GM12874 (cell line): ENCODE results near the gene KRT75.

ENCODE experiments used
- CTCF ChIP-seq: IDR thresholded peaks from 2 replicates; pipeline ENCODE4 v1.5.1; 2011; ENCODE audit warnings: low read depth, mild to moderate bottlenecking, control low read depth, low read length, moderate library complexity; ENCODE audit not compliant: insufficient read depth

The KRT75 gene

GRCh38 chr12:52433501-52434080 lies 580 bp downstream of the KRT75 start:
- TF ChIP-seq CTCF = no peak

GRCh38 chr12:52432559-52433207 lies 1.5 kb downstream of the KRT75 start:
- TF ChIP-seq CTCF = no peak

GRCh38 chr12:52428121-52428520 lies 6.0 kb downstream of the KRT75 start:
- no peak for TF ChIP-seq CTCF

- TF ChIP-seq CTCF = no peak
Observed at GRCh38 chr12:52427083-52427482, 7.1 kb downstream of the KRT75 start.

GRCh38 chr12:52426034-52426433 lies 8.1 kb downstream of the KRT75 start:
- no peak for TF ChIP-seq CTCF

- no peak for TF ChIP-seq CTCF
Observed at GRCh38 chr12:52425466-52425865, 8.7 kb downstream of the KRT75 start.

GRCh38 chr12:52423661-52424500 lies 10.3 kb downstream of the KRT75 start:
- no peak for TF ChIP-seq CTCF
